GF-D8 (cell line): Measurements from ENCODE around the gene ADAMTS17.
"Not testable (repeated sequence)": the region's sequence is repeated elsewhere in the genome, so short reads cannot be mapped to it uniquely, and the experiment has no call there.

Experiments
- DNase-seq: peaks from one replicate; lab custom pipeline; 2025; lab: John Stamatoyannopoulos, UW

ADAMTS17 gene

DNA sequence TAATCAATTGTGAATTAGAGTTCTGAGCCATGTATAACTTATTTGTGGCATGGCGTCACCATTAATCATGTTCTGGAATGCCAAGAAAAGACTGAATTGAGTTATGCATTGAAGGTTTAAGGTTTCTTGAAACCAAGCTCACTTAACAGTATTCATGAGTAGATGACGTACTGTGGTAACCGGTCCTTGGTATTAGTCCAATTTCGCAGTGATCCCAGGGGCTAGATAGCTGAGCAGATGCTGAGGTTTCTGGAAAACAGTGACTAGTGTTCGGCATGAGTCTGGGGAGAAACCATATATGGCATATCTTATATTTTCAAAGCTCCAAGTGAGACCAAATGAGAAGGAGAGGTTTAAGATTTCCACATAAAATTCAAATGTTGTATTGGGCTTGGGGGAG lies 390.3 kb downstream of the ADAMTS17 start:
- no peak for DNase-seq

DNA sequence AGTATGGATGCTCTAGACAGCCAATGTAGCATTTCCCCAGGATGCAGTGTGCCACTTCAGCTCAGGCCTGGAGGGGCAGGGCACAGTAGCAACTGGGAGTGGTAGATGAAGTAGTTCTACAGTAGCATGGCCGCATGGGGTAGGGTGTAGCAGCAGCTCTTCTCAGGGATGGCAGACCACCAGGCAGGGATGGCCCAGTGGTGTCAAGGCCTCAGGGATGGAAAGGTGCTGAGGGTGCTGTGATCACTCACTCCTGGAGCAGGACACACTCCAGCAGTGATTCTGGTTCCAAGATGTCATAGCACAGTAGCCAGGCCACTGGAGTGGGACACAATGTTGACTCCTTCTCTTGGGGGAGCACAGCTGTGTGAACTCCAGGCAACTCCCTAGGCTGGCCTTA lies 397.6 kb downstream of the ADAMTS17 start:
- no peak for DNase-seq

DNA sequence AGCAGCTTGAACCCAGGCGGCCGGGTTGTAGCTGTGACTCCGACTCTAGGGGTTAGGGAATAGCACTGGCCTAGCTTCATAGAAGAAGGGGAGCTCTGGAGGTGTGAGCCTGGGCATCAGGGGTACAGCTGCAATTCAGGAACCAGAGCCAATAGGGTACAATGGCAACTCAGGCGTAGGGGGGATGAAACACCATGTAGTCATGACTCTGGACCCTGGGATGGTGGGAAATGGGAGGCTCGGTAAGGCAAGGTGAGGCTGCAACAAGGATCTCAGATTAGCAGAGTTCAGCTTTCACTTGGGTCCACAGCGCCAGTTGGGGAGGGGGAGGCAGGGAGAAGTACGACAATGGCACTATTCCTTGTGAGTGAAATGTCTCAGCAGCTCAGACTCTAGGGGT lies 398.3 kb downstream of the ADAMTS17 start:
- DNase-seq = no peak

DNA sequence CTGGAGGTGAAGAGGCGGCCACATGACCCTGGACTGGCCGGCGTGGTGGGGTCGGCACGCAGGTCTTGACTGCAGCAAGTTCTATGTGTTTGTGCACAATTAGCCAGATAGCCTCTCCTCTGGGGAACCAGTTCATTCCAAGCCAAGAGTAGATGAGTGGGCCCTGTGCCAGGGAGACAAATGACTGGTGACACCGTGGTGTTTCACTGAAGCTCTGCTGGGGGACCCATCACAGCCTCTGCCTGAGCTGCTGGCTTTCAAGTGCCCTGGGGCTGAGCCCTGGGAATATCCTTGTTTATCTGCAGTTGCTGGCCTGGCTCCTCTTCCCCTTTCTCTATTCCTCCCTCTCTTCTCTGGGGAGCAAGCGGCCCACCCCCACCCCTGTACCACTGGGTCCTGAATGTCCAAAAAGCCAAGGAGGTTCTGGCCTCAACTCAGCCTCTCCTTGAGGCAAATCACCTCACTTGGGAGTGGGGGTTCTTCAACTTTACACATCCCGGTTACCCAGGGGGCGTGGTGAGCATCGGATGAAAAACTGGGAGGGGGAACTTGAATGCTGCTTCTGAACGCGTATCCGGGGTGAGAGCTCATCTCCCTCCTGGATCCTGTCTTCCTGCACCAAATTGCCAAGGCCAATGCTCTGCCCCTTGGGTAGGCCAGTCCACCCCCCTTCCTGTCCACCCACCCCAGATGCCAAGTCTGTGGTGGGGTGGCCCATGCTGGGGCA lies 408.9 kb downstream of the ADAMTS17 start:
- no peak for DNase-seq

DNA sequence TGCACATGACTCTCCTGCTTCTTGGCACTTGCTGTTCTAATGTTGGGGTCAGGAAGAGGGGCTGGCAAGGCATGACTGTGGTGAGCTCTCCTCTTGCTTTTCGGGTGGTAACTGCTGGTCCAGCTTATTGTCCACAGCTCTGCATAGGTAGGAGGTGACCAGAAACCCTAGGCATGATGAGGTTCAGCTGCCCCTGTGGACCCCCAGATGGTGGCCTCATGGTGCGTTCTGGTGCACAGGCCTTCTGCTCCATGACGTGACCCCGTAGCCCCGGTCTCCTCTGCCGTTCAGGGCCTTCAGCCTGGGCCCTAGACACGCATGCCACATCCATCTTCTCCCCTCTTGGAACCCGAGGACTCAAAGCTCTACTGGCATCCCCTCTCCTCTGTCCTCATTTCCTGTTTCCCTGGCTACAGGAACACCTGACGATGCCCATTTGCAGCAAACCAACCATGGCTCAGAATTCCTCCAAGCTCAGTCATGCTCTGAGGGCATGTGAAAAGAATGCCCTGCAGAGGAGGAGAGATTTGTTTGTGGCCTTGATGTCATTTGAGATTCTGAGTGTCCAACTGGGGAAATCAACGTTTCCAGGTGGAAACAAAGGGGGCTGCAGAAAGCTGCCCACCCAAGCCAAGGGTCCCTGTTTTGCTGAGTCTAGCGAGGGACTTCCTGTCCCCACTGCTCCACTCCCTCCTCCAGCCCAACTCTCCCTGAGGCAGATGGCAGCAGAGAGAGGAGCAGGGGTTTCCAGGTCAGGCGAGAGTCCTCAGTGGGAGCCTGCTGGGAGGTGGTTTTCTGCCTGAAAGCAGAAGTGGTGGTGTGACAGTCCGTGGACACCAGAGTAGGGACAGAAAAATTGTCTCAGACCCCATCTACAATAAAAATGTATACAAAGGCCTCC lies 409.8 kb downstream of the ADAMTS17 start:
- DNase-seq = no peak

DNA sequence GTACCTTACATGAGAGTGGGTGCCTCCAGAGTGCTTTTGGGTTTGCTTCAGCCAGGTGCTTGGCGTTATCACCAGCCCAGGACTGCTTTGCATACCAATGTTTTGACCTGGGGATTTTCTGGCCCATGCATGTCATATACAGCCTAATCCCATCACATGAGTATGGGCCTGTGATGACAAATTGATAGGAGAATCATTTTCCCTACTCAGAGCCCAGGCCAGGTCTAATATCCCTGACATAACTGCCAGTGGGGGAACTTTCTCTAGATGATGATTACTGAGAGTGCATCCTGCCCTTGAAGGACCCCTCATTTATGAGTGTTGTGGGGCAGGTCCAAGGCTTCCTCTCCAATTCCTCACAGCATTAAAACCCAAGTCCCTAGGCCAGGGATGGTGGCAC lies 411.1 kb downstream of the ADAMTS17 start:
- DNase-seq = no peak

DNA sequence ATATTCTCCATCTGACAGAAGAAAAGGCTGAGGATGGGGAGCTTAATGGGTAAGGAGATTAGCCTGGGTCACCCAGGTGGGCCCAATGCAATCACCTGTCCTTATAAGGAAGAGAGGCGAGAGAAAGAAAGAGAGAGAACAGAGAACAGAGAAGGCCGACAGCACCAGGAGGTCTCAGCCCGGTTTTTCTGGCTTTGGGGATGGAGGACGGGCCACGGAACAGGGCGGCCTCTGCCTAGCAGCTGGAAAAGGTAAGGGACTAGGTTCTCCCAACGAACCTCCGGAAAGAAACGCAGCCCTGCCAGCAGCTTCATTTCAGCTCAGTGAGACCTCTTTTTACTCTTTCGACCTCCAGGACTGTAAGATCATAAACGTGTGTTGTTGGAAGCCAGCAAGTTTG lies 412.5 kb downstream of the ADAMTS17 start:
- no peak for DNase-seq

DNA sequence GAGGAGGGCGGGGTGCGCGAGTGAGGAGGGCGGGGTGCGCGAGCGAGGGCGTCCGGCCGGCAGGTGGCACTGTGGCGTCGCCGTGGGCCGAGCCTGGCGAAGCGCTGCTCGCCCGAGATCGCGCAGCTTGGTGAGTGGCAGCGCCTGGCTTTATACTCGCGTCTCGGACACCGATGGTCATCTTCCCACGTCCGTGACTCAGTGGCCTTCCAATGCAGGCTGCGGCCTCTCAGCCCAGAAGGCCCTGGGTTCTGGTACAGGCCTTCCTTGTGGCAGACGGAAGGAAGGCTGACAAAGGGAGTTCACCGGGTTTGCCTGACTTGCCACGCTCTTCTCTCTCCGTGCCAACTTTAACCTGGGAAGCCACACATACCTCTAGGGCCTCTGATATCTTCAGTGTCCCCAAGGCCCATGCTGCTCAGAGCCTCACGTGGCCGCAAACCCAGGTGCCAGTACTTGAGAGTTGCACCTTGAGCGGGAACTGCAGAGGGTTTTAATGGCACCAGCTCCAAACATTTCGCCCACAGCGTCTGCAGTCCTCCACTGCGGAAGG lies 413.3 kb downstream of the ADAMTS17 start:
- DNase-seq = no peak

DNA sequence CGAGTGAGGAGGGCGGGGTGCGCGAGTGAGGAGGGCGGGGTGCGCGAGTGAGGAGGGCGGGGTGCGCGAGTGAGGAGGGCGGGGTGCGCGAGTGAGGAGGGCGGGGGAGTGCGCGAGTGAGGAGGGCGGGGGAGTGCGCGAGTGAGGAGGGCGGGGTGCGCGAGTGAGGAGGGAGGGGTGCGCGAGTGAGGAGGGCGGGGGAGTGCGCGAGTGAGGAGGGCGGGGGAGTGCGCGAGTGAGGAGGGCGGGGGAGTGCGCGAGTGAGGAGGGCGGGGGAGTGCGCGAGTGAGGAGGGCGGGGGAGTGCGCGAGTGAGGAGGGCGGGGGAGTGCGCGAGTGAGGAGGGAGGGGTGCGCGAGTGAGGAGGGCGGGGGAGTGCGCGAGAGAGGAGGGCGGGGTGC lies 415.2 kb downstream of the ADAMTS17 start:
- DNase-seq = not testable (repeated sequence)

DNA sequence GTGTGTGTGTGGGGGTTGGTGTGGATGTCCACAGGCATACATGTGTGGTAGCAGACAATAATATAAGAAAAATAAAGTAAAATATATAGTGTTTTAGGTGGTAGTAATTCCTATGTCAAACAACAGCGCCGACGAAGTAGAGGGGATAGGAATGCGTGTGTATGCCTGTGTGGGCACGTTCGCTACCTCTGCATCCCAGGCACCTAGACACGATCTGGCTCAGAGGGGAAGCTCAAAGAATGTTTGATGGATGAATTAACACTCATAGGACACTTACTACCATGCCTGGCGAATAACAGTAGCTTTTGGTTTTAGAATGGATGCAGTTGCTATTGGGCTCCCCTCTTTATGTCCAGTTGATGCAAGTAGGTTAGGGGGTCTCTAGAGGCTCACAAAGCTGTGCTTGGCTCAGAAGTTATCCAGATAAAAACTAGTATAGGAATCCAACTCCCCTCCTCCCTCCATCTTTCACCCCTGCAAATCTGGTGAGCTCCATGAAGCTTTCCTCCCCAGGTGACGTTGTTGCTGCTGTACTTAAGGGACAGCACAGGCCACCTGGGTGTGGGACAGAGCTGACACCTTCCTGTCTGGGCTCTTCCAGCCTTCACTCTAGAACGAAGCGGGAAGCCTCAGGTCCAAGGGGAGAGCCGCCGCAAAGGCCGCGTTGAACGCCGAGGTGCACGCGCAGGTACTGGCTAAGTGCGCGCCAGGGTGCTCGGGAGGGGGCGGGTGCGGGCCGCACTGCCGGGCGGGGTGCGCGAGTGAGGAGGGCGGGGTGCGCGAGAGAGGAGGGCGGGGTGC lies 415.9 kb downstream of the ADAMTS17 start:
- no peak for DNase-seq

DNA sequence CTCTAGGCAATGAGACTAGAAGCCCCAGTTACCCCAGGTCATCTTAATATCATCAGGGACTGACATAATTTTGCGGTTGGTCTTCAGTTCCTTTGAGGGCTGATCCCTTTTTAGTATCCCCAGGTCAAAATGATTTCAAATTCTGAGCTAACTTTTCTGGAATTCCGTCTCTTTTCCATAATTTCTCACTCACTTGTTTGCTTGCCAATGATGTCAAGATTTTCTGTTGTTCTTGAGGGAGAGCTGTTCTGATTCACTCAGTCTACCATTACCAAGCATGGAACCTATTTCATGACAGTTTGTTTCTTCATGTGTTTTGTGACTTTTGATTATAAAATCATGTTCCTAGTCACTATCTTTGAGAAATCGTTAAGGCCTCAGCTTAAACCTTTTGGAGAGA lies 418.1 kb downstream of the ADAMTS17 start:
- DNase-seq = no peak
